Cardiac muscle cell (in vitro differentiated cells and primary cell): ENCODE measurements around the gene TDRD6. TPM values are rescaled to one million over a fixed set of nuclear protein-coding genes. Genes with fewer than 3 reads are reported as not detected.
"Not testable (repeated sequence)": the region's sequence is repeated elsewhere in the genome, so short reads cannot be mapped to it uniquely, and the experiment has no call there.

Experiments
- DNase-seq, 2 donors: peaks; one replicate each; pipeline versions ENCODE4 v3.0.0 to v3.0.0-alpha.2; 2010 to 2017; ENCODE audit warnings: low read depth in 1 of 2, low spot score in 1 of 2
- H3K27ac ChIP-seq: fragments of 200-600 bp; sonication (generic); 2 replicates; pipeline ENCODE4 v1.5.1; 2016
- H3K27me3 ChIP-seq: fragments of 200-600 bp; sonication (generic); 2 replicates; pipeline ENCODE4 v1.6.0; 2016; ENCODE audit warnings: control low read depth
- H3K36me3 ChIP-seq: fragments of 200-600 bp; sonication (generic); 2 replicates; pipeline ENCODE4 v1.5.1; 2016; ENCODE audit warnings: control low read depth
- H3K4me1 ChIP-seq: fragments of 200-600 bp; sonication (generic); 2 replicates; pipeline ENCODE4 v1.8.1; 2017; ENCODE audit warnings: low read depth, mild to moderate bottlenecking, mixed run types
- H3K4me3 ChIP-seq: fragments of 200-600 bp; sonication (generic); 2 replicates; pipeline ENCODE4 v1.5.1; 2016; ENCODE audit warnings: mild to moderate bottlenecking
- H3K9me3 ChIP-seq: fragments of 200-600 bp; sonication (generic); 2 replicates; pipeline ENCODE4 v1.5.1; 2017; ENCODE audit warnings: low read depth, mild to moderate bottlenecking, control low read depth
- CTCF ChIP-seq: IDR thresholded peaks from 2 replicates; pipeline ENCODE4 v1.5.1; 2012; ENCODE audit warnings: low read depth, mild to moderate bottlenecking, low read length
- polyA plus RNA-seq: library from polyadenylated mRNA; unstranded; fragments of >200 nt; fragmentation: Nextera tagmentation; extraction: Ambion mirVana; gene quantifications from 2 replicates; pipeline ENCODE4 v1.2.1, GENCODE V29; 2016
- total RNA-seq: library from RNA; depleted of rRNA; stranded (reverse); fragments of >200 nt; gene quantifications from 2 replicates; pipeline ENCODE4 v1.2.3, GENCODE V29; 2016

The TDRD6 gene
- total and polyA plus RNA-seq, 2 experiments from 2014 or later: 0.12 to 0.57 TPM

GRCh38 chr6:46735720-46736031, 48.0 kb downstream of the TDRD6 start:
- Histone ChIP-seq H3K9me3 (no peaks in the 10 kb centered on the region), H3K4me3 (peak overlapping the region; percentile 34), H3K27me3 (peaks cover 69% of the 10 kb centered on the region), H3K4me1 (no peaks in the 10 kb centered on the region), H3K27ac (no peak overlapping the region), H3K36me3 (no peaks in the 10 kb centered on the region)
- DNase-seq: no peak
- no peak for TF ChIP-seq CTCF

- Histone ChIP-seq H3K4me1 (no peaks in the 10 kb centered on the region), H3K27ac (no peak overlapping the region), H3K4me3 (no peak overlapping the region), H3K36me3 (no peaks in the 10 kb centered on the region), H3K9me3 (no peaks in the 10 kb centered on the region), H3K27me3 (peaks cover 61% of the 10 kb centered on the region)
- TF ChIP-seq CTCF: no peak
- no peak for DNase-seq
Measured at GRCh38 chr6:46736906-46737305, 49.2 kb downstream of the TDRD6 start.

- TF ChIP-seq CTCF: no peak
- Histone ChIP-seq H3K27ac (no peak overlapping the region), H3K4me1 (no peaks in the 10 kb centered on the region), H3K27me3 (peaks cover 31% of the 10 kb centered on the region), H3K9me3 (no peaks in the 10 kb centered on the region), H3K36me3 (no peaks in the 10 kb centered on the region), H3K4me3 (no peak overlapping the region)
- DNase-seq: no peak
Measured at GRCh38 chr6:46741482-46741881, 53.8 kb downstream of the TDRD6 start.

- TF ChIP-seq CTCF: no peak
- DNase-seq: no peak
- H3K4me1 ChIP-seq: no peaks in the 10 kb centered on the region
Measured at GRCh38 chr6:46741910-46742309, 54.2 kb downstream of the TDRD6 start.

GRCh38 chr6:46743425-46744158, 55.9 kb downstream of the TDRD6 start:
- no peak for TF ChIP-seq CTCF
- no peaks in the 10 kb centered on the region for H3K4me1 ChIP-seq
- H3K27ac ChIP-seq: no peak overlapping the region
- H3K4me3 ChIP-seq: no peak overlapping the region
- H3K27me3 ChIP-seq: peaks cover 16% of the 10 kb centered on the region
- no peaks in the 10 kb centered on the region for H3K9me3 ChIP-seq
- DNase-seq: no peak
- no peaks in the 10 kb centered on the region for H3K36me3 ChIP-seq

More at GRCh38 chr6:46741910-46742309, 54.2 kb downstream of the TDRD6 start:
- Histone ChIP-seq H3K27me3 (peaks cover 27% of the 10 kb centered on the region), H3K4me3 (no peak overlapping the region), H3K36me3 (no peaks in the 10 kb centered on the region), H3K9me3 (no peaks in the 10 kb centered on the region), H3K27ac (no peak overlapping the region)

- not testable (repeated sequence) for DNase-seq, H3K4me3 ChIP-seq
Measured at GRCh38 chr6:46744159-46744725, 56.6 kb downstream of the TDRD6 start.

More at GRCh38 chr6:46744159-46744725, 56.6 kb downstream of the TDRD6 start:
- not testable (repeated sequence) for H3K36me3 ChIP-seq, H3K27ac ChIP-seq, H3K9me3 ChIP-seq, H3K4me1 ChIP-seq
- H3K27me3 ChIP-seq: peaks cover 16% of the 10 kb centered on the region
